ENCODE results near the gene PHTF2. TPM values are rescaled to one million over a fixed set of nuclear protein-coding genes. Genes with fewer than 3 reads are reported as not detected.
A peak's percentile ranks its signal among the peaks of the same experiment; 100 is the strongest.
"Not testable (repeated sequence)": the region's sequence is repeated elsewhere in the genome, so short reads cannot be mapped to it uniquely, and the experiment has no call there.

The PHTF2 gene
- polyA plus RNA-seq (2012; ENCODE audit: insufficient read depth, insufficient read length): 11.3 TPM

GRCh38 chr7:77798394-77799077 lies at the start of gene PHTF2, which contains the start of gene TMEM60:
PHTF2 (plus strand) TSS chr7:77798773.
TMEM60 (minus strand) TSS chr7:77798434; CDS start chr7:77794373, 4,061 bp downstream.
- H3K4me3 ChIP-seq (ENCODE audit: low read length): peak within 1 kb of the TSS; percentile 91
- peak; percentile 99 for DNase-seq (ENCODE audit: low read depth, low spot score)

- no peak overlapping the region for H3K4me3 ChIP-seq (ENCODE audit: low read length)
- peak; percentile 59 for DNase-seq (ENCODE audit: low read depth, low spot score)
Measured at GRCh38 chr7:77752016-77752415, 46.6 kb upstream of the PHTF2 start.

GRCh38 chr7:77753173-77753572 lies 45.4 kb upstream of the PHTF2 start:
- DNase-seq (ENCODE audit: low read depth, low spot score): no peak
- H3K4me3 ChIP-seq (ENCODE audit: low read length): no peak overlapping the region

- no peak for DNase-seq (ENCODE audit: low read depth, low spot score)
- H3K4me3 ChIP-seq (ENCODE audit: low read length): no peak overlapping the region
Measured at GRCh38 chr7:77757589-77757988, 41.0 kb upstream of the PHTF2 start.

GRCh38 chr7:77759294-77759889 lies 39.2 kb upstream of the PHTF2 start:
- H3K4me3 ChIP-seq (ENCODE audit: low read length): no peak overlapping the region
- peak; percentile 63 for DNase-seq (ENCODE audit: low read depth, low spot score)

GRCh38 chr7:77760809-77761453 lies 37.6 kb upstream of the PHTF2 start:
- H3K4me3 ChIP-seq (ENCODE audit: low read length): no peak overlapping the region
- no peak for DNase-seq (ENCODE audit: low read depth, low spot score)

GRCh38 chr7:77765481-77765880 lies 33.1 kb upstream of the PHTF2 start:
- no peak for DNase-seq (ENCODE audit: low read depth, low spot score)

GRCh38 chr7:77765906-77766800 lies 32.4 kb upstream of the PHTF2 start:
- no peak for DNase-seq (ENCODE audit: low read depth, low spot score)
- no peak overlapping the region for H3K4me3 ChIP-seq (ENCODE audit: low read length)

More at GRCh38 chr7:77765481-77765880, 33.1 kb upstream of the PHTF2 start:
- no peak overlapping the region for H3K4me3 ChIP-seq (ENCODE audit: low read length)

- no peak for DNase-seq (ENCODE audit: low read depth, low spot score)
- no peak overlapping the region for H3K4me3 ChIP-seq (ENCODE audit: low read length)
Measured at GRCh38 chr7:77766801-77767605, 31.6 kb upstream of the PHTF2 start.

- no peak for DNase-seq (ENCODE audit: low read depth, low spot score)
- no peak overlapping the region for H3K4me3 ChIP-seq (ENCODE audit: low read length)
Measured at GRCh38 chr7:77770316-77770715, 28.3 kb upstream of the PHTF2 start.

GRCh38 chr7:77771901-77772300 lies 26.7 kb upstream of the PHTF2 start:
- no peak for DNase-seq (ENCODE audit: low read depth, low spot score)
- H3K4me3 ChIP-seq (ENCODE audit: low read length): no peak overlapping the region

GRCh38 chr7:77778535-77778934 lies 20.0 kb upstream of the PHTF2 start:
- no peak for DNase-seq (ENCODE audit: low read depth, low spot score)
- no peak overlapping the region for H3K4me3 ChIP-seq (ENCODE audit: low read length)

GRCh38 chr7:77782383-77782782 lies 16.2 kb upstream of the PHTF2 start:
- no peak for DNase-seq (ENCODE audit: low read depth, low spot score)
- H3K4me3 ChIP-seq (ENCODE audit: low read length): no peak overlapping the region

- H3K4me3 ChIP-seq (ENCODE audit: low read length): no peak overlapping the region
- no peak for DNase-seq (ENCODE audit: low read depth, low spot score)
Measured at GRCh38 chr7:77783111-77783510, 15.5 kb upstream of the PHTF2 start.

- DNase-seq (ENCODE audit: low read depth, low spot score): no peak
- no peak overlapping the region for H3K4me3 ChIP-seq (ENCODE audit: low read length)
Measured at GRCh38 chr7:77783545-77783944, 15.0 kb upstream of the PHTF2 start.

GRCh38 chr7:77784426-77784825 lies 14.1 kb upstream of the PHTF2 start:
- not testable (repeated sequence) for DNase-seq (ENCODE audit: low read depth, low spot score); H3K4me3 ChIP-seq (ENCODE audit: low read length)

GRCh38 chr7:77786018-77786417 lies 12.6 kb upstream of the PHTF2 start:
- H3K4me3 ChIP-seq (ENCODE audit: low read length): no peak overlapping the region
- DNase-seq (ENCODE audit: low read depth, low spot score): no peak

- no peak for DNase-seq (ENCODE audit: low read depth, low spot score)
- H3K4me3 ChIP-seq (ENCODE audit: low read length): no peak overlapping the region
Measured at GRCh38 chr7:77786741-77787140, 11.8 kb upstream of the PHTF2 start.

All from Jurkat, Clone E6-1 (cell line).